Activated CD4-positive, alpha-beta T cell treated with anti-CD3 and anti-CD28 coated beads, Interleukin-2, amount 50 U/mL, for 4 hours (primary cell): ENCODE measurements around the gene SYCP3.

Experiments used
- DNase-seq, 2 experiments: peaks; one replicate each; pipeline ENCODE4 v3.0.0-alpha.2; 2020

The SYCP3 gene

DNA sequence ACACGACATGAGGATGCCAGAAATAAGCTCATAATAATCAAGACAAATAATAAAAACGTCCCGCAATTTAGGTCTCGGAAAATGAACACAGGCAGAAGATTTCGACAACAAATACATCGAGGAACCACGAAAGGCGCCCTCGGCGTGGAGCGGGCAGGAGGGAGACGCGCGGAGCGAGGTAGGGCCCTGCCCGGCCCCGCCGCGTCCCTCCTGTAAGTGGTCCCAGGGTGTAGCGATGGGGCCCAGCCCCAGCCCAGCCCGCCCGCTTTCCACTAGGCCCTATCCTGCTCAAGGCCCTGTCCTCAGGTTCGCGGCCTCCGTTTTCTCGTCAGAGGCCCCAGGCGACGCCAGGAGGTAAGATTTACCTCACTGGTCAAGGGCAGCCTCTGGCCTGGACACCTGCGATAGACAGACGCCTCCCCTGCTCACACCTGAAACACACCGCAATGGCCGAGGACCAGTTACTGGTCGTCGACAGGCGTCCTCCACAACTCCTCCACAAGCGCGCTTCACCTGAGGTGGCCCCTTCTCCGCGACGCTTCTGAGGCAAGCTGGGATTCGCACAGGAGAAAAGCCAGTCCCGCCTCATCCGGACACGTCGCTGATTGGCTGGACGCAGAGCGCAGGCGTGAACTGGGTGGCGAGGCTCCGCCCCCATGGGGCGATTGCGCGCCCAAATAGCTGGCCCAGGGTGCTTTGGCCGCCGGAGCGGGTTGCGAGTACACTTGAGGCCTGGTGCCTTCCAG lies at the start of gene SYCP3:
Gene SYCP3 (minus strand): TSS at position 543 of the 746 bp plus-strand sequence. CDS start 1,527 bp downstream, outside the sequence.
- DNase-seq = no peak

DNA sequence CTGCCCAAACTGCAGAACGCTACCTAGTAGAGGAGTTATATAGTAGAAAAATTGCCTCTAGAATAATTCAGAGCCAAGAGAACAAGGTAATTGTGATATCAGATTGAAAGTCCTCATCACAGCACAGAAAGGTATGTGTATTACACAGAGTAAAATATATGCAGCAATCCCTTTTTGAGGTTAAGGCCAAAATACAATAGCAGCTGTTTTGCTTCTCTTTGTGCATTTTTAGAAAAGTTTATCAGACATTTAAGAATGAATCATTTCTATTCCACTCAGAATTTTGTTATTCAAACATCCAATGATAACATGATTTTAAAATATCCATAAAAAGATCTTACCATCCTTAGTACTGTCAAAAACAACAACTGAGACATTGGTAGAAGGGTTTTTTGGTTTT lies 46.4 kb upstream of the SYCP3 start:
- no peak for DNase-seq

DNA sequence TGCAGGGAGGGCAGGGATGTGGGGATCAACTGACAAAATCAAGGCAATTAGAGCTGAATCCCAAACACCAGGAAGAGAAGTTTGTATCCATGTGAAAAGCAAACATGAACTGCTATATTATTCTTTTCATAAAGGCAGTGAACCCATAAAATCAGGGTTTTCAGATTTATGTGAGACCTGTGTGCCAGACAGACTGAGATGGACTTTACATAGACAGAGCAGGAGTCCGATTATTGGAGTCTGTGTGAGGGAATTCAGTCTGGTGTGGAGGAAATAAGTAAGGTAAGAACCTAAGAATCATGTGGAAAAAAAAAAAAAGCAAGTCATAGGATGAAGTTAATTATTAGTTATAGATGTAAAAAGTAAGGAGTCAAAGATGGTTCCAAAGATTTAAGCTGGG lies 45.1 kb upstream of the SYCP3 start:
- DNase-seq = no peak

DNA sequence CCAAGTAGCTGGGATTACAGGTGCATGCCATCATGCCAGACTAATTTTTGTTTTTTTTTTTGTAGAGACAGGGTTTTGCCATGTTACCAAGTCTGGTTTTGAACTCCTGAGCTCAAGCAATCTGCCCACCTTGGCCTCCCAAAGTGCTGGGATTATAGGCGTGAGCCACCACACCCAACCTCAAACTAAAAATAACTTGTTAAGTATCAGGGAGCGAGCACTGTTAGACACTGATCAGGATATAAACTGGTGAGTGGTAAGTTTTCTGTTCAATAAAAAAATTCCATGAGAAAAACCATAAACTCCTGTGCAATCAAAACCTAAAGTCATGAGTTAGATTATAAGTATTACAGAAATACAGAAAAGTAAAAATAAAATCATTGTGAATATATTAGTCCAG lies 44.6 kb upstream of the SYCP3 start:
- no peak for DNase-seq

DNA sequence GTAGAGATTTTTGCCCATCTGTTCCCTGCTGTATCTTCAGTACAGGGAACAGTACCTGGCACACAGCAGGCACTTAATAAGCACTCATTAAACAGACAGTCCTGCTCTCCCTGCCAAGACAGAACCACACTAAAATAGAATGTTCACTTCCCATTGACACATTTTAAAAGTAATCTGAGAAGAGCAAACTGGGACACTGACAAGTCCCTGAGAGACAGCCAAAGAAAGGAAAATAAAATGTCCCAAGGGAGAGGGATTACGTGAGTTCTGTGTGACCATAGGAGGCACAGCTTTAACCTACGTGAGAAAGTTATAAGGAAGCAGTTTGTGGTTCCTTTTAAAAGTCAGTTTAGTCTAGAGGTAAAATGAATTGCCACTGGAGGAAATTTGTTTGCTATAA lies 43.9 kb upstream of the SYCP3 start:
- no peak for DNase-seq

DNA sequence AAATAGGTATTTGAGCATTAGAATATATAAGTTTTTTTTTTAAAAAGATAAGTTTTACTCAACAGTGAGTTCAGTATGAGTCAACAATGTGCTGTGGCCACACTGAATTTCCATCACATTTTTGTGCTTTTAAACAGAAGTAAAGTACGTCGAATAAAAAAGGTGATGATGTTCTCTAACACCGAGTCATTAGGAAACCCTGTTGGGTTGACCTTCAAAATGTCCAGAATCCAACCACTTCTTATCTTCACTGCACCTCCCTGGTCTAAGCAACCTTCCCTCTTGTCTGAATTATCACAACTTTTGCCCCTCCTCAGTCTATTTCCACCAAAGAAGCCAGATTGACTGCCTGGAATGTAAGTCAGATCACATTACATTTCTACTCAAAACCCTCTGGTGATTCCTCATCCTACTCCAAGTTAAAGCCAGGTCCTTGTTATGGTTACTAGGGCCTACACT lies 43.0 kb upstream of the SYCP3 start:
- no peak for DNase-seq

DNA sequence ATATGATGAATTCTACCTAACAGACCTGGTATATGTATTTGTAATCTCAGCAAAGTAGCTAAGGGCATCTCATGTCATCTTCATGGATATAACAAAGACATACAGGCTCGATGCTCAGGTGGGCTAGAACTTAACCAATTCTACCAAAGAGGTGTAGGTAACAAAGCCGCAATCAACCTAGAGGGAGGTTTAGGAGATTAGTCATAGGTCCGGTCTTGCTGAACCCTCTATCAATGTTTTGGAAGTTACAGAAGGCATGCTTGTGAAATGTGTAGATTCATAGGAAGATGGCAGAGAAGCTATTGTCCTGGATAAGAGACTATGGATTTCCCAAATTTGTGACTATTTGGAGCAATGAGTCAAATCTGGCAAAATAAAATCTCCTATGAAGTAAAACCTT lies 42.6 kb upstream of the SYCP3 start:
- no peak for DNase-seq

DNA sequence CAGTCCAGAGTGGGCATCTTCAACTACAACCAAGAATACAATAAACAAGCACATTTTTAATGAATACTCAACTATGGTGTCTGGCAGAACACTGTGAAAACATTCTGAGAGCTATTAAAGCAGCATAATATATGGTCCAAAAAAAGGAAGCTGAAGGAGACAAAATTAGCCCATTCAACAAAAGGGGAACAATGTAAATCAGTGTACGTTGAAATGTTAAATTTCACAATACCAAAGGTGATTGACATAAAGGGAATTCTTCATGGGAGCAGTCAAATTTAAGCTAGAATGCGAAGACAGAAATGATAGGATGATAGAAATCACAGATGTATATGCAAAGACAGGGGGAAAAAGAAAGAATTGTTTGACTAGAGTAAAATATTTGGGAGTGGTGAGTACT lies 41.3 kb upstream of the SYCP3 start:
- DNase-seq = no peak

DNA sequence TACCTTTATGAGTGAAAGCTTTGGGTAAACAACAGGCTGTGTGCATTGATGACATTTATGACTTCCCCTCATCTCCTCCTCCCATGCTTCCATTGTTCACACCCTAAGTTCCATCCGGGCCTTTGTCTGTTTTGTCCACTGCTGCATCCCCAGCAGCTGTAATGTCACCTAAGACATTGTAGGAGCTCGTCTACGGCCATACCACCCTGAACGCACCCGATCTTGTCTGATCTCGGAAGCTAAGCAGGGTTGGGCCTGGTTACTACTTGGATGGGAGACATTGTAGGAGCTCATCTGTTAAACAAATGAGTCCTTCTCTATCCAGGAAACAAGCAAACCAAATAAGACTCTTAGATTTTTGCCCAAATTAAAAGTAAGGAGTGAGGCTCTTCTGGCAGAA lies 40.4 kb upstream of the SYCP3 start:
- no peak for DNase-seq

DNA sequence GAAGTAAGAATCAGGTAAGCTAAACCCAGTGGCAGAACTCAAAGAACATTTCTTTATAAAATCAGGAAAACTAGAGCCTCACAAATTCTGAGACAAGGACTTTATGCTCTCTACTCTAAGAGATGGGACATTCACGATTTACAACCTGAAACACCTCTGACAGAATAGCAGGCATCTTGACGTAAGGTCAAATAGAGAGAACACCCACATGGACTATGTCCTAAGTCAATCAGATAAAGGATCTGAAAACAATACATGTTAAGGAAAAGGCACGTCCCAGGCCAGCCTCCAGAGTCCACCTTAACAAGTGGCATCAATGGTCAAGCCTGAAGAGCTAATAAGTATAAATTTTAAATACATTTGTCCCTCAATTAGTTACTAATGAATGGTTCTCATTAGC lies 39.9 kb upstream of the SYCP3 start:
- no peak for DNase-seq

DNA sequence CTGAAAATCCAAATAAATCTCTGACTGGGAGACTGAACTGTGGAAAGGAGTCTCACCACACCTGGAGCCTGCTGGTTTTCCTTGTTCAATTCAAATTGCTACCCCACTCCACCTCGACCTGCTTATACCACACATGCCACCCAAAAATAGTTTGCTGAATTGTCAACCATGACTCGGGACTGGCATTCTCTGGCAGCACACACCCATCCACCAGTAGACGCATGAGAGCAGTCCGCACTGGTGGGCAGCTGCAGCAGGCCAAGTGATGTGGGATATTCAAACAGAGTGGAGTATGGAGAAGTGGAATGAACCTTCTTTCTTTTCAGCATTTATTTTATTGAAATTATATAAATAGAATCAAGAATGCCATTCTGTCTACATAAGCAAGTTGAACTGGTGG lies 38.7 kb upstream of the SYCP3 start:
- DNase-seq = no peak

DNA sequence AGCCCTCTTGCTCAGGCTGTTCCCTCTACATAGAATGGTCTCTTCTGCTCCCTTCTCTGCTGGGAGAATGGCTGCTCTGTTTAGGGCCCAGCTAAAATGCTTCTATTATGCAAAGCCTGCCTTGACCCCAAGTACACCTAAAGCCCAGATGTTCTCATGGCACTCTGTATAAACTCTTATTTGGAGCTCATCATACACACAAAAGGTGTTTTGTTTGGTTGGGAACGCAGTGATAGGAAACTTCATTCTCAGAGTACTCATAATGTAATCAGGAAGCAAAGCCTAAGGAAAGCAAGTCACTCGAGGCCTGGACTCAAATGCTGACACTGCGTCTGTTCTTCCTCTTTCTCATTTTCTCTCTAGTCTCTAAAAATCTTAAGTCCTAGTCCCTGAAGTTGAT lies 38.2 kb upstream of the SYCP3 start:
- no peak for DNase-seq

DNA sequence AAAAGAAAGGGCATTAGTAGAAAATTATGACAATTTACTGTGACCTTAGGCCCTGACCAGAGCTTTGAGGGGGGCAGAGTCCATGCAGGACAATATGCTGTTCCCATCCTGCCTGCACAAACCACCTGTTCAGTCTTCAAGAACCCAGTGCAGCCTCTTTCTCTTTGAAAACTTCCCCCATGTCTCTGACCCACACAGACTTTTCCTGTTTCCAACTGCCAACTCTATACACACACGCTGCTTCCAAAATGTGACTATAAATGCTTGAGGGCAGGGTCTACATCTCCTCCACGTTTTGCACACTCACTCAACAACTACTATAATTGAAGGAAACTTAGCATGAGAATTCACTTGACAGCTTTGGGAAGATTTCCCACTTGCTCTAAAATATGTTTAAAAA lies 36.6 kb upstream of the SYCP3 start:
- DNase-seq = no peak

DNA sequence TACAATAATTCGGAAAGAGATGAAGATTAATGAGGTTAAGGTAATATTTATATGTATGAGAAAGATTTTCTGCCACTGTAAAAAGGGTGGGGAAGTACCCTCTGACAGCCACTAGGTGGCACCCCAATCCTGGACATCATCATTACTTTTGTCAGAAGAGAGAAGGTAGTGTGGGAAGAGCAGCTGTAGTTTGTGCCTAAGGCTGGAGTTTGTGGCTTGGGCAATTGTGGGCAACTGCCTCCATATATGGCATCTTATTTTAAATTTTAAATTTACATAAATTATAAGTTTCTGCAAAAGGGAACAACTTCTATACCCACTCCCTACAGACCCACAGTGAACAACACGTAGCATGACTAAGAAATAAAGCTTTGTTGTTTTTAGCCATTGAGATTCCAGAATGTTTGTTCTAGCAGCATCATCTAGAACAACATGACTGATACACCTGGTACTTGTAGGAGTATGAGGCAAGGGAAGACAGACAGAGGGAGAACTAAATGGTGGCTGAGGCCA lies 34.4 kb upstream of the SYCP3 start:
- peak; percentile 58 to 60 for DNase-seq

DNA sequence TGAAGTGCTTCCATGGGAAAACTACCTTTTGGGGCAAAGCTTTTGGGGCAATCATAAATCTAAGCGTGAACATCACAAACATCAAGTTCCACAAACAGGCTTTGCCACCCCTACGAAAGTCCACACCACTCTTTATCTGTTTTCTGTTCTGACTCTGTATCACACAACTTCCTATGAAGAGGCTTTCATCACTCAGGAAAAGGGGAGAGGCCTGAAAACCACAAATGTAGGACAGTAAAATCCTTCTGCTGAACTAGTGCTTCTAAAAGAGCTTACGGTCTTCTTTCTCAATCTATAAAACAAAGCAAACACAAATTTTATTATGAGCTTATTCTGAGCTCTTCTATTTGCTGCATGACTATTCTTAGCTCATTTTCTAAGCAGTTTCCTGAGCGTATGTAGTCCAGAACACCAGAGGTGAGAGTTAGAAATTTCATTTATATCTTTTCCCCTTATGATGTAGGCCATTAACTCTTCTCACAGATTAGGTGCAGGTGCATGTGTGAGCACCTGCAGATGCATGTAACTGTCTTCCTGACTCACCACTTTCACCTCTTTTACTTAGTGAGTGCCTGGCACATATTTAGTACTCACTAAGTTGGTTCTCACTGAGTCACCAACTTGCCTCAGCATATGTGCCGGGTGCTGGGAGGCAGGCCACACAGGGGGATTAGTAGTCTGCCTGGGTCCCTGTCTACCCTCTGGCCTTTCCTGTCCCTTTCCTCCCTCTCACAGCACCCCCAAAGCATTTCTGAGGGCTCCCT lies 32.9 kb upstream of the SYCP3 start:
- DNase-seq = no peak

DNA sequence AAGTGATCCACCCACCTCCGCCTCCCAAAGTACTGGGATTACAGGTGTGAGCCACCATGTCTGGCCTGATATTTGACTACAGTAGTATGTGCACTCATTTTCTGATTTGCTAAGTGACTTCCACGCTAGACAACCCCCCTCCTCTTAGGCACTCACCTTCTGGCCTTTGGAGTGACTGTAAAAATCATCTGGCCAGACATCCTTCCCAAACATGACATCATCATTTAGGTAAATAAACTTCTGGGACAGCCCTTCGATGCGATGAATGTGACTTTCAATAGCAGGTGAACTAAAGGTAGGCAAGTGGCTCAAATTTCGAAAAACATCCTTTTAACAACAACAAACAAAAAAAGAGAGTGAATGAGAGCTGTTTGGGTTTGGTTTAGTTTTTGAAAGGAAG lies 30.6 kb upstream of the SYCP3 start:
- no peak for DNase-seq

DNA sequence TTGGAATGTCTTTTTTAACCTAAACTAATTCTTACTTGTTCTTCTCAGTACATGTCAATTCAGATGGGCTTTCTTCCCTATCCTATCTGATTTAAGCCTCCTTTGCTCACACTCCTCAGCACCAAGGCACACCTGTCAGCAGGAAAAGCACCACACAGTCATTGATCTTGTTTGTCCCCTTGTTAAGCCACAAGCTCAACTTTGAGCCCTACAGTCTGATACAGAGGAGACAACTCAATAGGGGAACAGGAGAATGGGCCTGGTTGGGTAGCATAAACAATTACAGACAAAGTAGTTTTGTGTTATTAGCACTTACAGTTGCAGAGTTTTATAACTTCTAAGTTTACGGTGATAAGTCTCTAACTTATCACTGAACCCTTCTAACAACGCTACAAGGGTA lies 29.5 kb upstream of the SYCP3 start:
- no peak for DNase-seq

DNA sequence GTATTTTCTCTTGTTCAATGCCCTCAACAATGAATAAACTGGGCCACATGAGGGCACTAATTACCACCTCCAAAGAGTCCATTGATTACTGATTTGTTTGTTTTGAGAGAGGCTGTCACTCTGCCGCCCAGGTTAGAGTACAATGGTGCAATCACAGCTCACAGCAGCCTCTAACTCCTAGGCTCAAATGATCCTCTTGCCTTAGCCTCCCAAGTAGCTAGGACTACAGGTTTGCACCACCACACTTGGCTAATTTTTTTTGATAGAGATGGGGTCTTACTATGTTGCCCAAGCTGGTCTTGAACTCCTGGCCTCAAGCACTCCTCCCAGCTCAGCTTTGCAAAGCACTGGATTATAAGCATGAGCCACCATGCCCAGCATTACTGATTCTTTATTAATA lies 28.3 kb upstream of the SYCP3 start:
- DNase-seq = no peak

DNA sequence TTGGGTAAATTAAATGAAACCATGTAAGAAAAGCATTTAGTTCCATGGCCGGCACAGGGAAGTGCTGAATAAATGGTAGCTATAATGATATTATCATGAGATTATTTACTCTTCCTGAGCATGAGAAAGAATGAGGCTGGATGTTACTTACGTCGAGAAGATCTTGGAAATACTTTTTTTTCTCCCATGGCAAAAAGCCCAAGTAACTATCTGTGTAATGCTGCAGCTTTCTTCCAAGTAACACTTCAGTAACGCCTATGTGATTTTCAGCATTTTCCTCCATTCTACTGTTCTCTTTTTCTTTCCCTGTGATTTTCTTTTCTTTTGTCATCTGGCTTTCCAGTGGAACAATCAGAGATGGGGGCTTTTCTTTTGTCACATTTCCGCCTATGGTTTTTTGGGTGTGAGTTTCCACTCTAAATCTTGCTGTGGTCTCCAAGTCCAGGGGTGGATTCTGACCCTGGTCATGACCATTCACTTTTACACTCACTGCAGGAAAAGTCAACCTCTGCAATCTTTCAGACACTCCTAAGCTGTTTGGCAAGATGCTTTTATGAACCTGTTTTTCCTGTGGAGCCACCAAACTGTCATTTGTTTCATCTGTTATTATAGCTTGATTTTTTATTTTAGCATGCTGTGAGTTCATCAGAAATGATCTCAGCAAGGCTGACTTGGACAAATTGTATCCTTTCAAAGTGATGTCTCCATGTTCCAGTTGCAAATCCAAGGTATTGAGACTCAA lies 25.0 kb upstream of the SYCP3 start:
- DNase-seq = no peak

DNA sequence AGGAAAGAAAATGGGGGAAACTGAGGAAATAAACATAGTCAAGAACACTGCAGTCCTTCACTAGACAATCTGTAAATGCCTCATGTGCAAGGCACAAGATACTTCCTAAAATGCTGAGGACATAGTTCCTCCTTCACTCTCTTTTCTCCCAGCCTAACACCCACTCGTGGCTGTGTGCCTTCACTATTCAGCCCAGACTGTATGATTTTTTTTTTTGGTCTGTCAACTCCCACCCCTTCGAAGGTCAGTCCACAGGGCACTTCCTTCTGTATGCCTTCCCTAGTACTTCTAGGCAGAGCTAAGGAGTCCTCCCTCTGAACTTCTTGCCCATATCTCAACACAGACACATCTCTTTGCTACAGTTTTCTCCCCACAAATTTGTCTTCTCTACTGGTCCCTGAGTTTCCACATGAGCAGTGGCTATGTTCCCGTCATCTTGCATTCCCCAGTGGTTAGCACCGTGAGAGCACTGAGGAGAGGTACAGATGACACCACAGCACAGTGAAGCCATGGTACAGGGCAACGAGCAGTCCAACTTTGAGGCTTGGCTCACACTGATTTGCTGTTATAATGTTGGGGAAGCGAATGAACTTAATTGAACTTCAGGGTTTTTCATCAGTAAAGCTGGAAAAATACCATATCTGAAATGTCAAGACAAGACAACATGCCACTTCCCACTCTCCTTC lies 24.1 kb upstream of the SYCP3 start:
- no peak for DNase-seq

DNA sequence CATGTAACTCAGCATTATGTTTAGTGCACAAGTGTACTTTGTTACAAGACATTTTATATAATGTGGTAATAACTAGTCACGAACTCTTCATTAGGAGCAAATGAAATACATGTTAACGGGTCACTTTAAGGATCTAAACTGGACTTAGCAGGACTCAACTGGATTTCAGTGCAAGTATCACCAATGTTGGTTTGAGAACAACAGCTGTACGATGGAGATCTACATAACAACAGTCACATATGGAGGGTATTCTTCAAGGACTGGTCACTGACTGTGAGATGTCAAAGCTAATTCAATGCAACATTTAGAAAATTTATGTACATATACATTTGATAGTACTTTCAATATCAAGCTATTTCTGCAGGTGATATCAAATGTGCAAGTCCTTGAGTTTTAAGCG lies 22.5 kb upstream of the SYCP3 start:
- DNase-seq = no peak

DNA sequence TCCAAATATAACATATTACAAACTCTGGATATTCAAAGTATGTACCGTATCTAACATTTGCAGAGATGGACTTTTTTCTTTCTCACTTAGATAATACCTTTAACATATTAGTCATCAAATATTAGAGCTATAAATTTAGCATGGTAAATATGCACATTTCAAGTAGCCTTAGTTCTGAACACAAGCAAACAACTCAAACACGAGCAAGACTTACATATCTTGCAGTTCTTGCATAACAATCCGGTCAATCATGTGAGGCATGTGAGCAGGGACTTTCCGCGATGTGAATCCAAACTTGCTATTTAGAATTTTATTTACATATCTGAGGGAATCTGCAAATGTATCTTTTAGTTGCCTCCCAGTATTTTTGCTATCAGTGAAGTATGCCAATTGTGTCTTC lies 22.1 kb upstream of the SYCP3 start:
- DNase-seq = no peak
